GM10847 (cell line): ENCODE measurements around the gene NSF.

Experiments
- POLR2A ChIP-seq: IDR thresholded peaks from 2 replicates; pipeline ENCODE4 v1.6.1; 2011; ENCODE audit not compliant: insufficient read length; ENCODE audit errors: extremely low read depth

NSF gene

GRCh38 chr17:46796524-46796923 is 206.1 kb downstream of the NSF start:
- TF ChIP-seq POLR2A: no peak

GRCh38 chr17:46796956-46797530 is 206.6 kb downstream of the NSF start:
- TF ChIP-seq POLR2A: no peak

- TF ChIP-seq POLR2A: no peak
These were observed 210.1 kb downstream of the NSF start for GRCh38 chr17:46800573-46800972.

GRCh38 chr17:46802800-46803199 is 212.3 kb downstream of the NSF start:
- TF ChIP-seq POLR2A: no peak

GRCh38 chr17:46803544-46803943 is 213.1 kb downstream of the NSF start:
- no peak for TF ChIP-seq POLR2A

GRCh38 chr17:46805771-46806170 is 215.3 kb downstream of the NSF start:
- no peak for TF ChIP-seq POLR2A
